Stimulated activated CD8-positive, alpha-beta memory T cell treated with anti-CD3 and anti-CD28 coated beads, Interleukin-7, amount 100 ng/mL, for 1 hour (primary cell): ENCODE results near the gene ULBP1.
"Not testable (repeated sequence)": the region's sequence is repeated elsewhere in the genome, so short reads cannot be mapped to it uniquely, and the experiment has no call there.

Source experiments
- DNase-seq, 2 donors: peaks; one replicate each; pipeline ENCODE4 v3.0.0-alpha.2; 2020; ENCODE audit warnings: low read depth in 2 of 2

Gene ULBP1

GRCh38 chr6:150004783-150005717 is 41.3 kb downstream of the ULBP1 start:
- DNase-seq: peak; percentile 72 to 79

DNA sequence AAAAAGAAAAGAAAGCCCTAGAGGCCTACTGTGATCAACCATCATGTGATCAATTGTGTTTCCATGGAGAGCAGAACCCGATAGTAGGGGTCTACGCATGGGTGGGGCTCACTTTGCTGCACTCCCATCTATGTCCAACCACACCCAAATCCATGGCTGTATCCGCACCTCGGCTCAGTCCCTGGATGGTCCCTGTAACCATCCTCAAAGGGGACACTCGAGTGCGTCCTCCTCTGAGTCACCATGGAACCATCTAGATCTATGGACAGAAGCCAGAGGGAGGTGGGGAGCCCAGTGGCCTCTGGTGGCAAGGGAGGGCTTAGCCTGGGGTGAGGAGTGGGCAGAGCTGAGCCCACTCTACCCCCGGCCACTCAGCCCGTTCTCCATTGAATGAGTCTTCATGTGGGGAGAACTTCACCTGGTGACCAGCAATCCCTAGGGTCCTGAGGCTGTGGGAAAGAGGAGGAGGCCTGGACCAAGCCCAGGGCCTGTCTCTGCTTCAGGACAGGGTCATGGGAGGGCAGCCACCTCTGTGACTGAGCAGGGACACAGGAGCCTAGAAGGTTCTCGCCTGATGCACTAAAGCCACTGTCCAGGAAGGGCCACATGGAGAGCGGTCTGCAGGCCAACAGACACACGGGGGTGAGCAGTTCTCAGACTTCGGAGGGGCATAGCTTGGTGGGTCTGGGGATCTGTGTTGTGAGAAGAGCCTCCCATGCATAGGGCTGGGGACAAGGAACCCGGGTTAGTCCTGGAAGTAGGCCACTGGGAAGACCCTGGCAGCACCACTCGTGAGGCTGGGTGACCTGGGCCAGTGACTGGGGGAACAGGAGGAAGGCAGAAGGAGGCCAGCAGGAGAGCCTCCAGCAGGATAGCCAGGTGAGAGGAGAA is 42.3 kb downstream of the ULBP1 start:
- DNase-seq: no peak

GRCh38 chr6:150006961-150007464 is 43.3 kb downstream of the ULBP1 start:
- DNase-seq: no peak

DNA sequence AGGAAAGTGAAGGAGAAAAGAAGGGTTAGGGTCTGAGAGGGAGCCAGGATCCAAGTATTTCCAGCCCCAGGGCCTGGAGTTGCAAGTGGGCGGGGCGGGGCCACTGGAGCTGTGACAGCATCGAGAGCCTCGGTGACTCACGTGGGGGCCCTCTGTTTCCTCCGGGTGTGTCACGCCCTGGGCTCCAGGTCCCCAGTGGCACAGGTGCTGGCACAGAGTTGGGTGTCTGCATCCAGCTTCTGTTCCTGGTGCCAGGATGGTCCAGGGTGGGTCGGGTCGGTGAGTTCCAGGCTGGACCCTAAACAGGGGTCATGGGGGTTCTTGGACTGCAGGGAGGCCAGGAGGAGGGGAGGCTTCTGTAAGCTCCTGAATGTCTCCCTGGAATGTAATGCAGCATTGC is 44.8 kb downstream of the ULBP1 start:
- DNase-seq: no peak

- not testable (repeated sequence) for DNase-seq
Observed at GRCh38 chr6:150012846-150013784, 49.4 kb downstream of the ULBP1 start.

- DNase-seq: not testable (repeated sequence)
Observed at GRCh38 chr6:150013785-150014622, 50.3 kb downstream of the ULBP1 start.

DNA sequence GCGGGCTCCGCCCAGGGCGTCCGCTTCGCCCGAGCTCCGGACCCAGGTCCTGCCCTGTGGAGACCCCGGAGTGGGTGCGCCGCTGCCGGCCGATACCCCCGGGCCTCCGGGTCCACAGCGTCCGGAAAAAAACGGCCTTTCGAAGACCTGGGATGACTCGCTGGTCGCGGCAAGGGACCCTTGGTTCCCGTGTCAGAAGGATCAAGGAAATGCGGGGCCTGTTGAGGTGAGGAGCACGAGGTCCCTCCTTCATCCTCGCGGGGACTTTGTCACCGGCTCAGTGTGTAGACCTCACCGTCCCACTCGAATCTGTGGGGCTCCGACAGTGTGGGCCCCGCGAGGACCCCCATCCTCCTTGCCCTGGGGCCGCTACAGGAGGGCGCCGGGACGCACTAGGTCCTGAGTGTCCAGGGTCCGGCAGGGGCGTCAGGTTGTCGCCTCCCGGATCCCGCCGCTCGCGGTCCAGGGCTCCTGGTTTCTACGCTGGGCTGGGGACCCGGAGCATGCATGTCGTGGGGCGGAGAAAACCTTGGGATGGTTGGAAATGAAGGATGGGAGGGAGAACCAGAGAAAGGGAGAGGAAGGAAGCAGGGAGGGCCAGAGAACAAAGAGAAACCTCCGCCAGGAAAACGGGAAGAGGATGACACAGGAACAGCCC is 51.0 kb downstream of the ULBP1 start:
- not testable (repeated sequence) for DNase-seq

DNA sequence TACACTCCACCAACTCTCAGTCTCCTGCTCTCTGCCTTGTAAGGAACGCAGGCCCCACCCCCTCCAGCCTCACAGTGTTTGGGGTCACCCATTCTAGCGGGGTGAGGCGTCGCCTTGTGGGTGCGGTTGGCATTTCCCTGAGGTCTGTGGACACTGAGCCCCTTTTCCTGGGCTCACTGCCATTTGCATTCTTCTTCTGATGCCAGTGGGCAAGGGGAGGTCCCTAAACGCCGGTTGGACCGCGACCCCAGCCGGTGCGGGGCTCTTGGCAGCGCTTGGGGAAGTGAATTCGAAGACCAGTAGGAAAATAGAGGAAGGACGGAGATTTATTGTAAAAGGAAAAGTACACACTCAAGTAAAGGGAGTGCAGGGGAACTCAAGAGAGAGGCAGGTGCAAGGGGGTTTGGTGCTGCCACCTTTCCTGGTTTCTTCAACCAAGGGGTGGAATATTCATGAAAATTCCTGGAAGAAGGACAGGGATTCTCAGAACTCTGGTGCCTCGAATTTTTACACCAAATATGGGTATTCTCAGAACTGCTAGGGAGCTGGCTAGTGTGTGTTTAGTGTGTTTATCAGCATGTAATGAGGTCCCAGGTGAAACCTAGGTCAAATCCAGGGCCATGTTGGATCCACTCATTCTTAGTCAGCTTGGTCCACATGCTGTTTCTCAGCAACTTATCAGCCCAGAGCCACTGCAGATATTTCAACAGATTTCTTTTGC is 51.7 kb downstream of the ULBP1 start:
- DNase-seq: not testable (repeated sequence)

GRCh38 chr6:150016324-150017185 is 52.8 kb downstream of the ULBP1 start:
- DNase-seq: peak in 1 of 2 donors; percentile 22

DNA sequence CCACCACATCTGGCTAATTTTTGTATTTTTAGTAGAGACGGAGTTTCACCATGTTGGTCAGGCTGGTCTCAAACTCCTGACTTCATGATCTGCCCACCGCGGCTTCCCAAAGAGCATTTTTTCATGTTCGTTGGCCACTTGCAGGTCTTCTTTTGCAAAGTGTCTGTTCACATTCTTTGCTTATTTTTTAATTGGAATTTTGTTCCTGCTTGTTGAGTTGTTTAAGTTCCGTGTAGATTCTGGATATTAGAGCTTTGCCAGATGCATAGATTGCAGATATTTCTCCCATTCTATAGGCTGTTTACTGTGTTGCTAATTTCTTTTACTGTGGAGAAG is 53.4 kb downstream of the ULBP1 start:
- DNase-seq: not testable (repeated sequence)

- DNase-seq: no peak
Observed at GRCh38 chr6:150018846-150019580, 55.3 kb downstream of the ULBP1 start.

DNA sequence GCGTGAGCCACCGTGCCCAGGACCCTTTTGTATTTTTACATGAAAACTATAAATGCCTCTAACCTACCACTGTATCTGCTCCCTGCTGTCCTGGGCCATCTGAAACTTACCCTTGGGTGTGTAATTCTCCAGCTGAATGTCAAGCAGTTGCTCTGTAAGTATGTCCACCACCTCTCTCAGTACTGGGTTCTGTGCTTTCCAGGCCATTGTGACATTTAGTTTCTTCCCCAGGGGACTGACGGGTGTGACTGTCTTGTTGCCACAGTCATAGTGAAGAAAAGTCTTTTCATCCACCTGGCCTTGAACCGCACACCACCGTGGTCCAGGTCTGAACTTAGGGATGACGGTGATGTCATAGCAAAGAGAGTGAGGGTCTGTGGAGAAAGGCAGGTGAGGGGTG is 58.1 kb downstream of the ULBP1 start:
- not testable (repeated sequence) for DNase-seq
